Ishikawa (cell line): Measurements from ENCODE around the gene RNF25.

Experiments
- CREB1 ChIP-seq: IDR thresholded peaks from 2 replicates; pipeline ENCODE4 v1.6.1; 2012; ENCODE audit warnings: low read depth
- EP300 ChIP-seq: IDR thresholded peaks from 2 replicates; pipeline ENCODE4 v1.6.1; 2012; ENCODE audit warnings: borderline replicate concordance
- MAX ChIP-seq: IDR thresholded peaks from 2 replicates; pipeline ENCODE4 v1.6.1; 2012
- TAF1 ChIP-seq: IDR thresholded peaks from 2 replicates; pipeline ENCODE4 v1.6.1; 2012; ENCODE audit warnings: low read depth, mild to moderate bottlenecking

- TF ChIP-seq MAX = no peak
- no peak for TF ChIP-seq EP300
- TF ChIP-seq TAF1 = no peak
- no peak for TF ChIP-seq CREB1
Observed at GRCh38 chr2:218664653-218665052, 7.1 kb downstream of the RNF25 start.
